ENCODE results near the gene DENND1B.
"Not testable (repeated sequence)": the region's sequence is repeated elsewhere in the genome, so short reads cannot be mapped to it uniquely, and the experiment has no call there.

DENND1B gene

GRCh38 chr1:197783510-197783948 is 8.2 kb upstream of the DENND1B start:
- no peak for DNase-seq (ENCODE audit: low spot score)

GRCh38 chr1:197782722-197783360 is 7.6 kb upstream of the DENND1B start:
- no peak for DNase-seq (ENCODE audit: low spot score)

DNA sequence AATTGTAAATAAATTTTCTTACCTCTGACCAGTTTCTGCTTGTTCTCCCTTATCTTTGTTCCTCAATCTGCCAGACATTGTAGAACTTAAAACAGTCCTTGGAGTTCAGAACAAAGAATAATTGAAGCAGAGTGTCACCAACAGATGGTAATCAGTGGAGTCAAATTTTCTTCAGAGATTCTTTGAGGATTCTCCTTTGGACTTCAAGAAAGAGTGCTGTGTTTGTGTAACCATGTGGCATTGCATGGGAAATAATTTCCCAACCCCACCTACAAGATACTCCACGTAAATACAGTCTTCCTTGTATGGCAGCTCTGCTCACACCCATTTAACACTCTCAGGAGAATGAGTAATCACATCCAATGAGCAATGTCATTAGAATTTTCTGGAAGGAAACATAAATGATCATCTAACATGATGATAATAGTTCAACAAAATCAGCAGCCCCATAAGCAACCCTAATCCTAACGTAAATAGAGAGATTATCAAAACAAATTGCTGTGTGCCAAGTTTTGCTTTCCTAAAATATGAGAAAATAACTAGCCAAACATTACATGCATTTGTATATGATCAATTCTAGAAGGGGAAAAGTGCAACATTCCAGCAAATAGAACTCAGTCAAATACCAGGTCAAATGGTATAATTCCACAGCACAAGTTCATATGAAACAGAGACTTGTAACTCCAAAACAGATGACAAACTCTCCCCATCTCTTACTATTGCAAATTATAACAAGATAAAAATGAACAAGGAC is 6.9 kb upstream of the DENND1B start:
- no peak for DNase-seq (ENCODE audit: low spot score)

GRCh38 chr1:197779921-197780320 is 4.6 kb upstream of the DENND1B start:
- no peak for DNase-seq (ENCODE audit: low spot score)

- DNase-seq (ENCODE audit: low spot score): no peak
Measured at GRCh38 chr1:197778366-197778945, 3.2 kb upstream of the DENND1B start.

DNA sequence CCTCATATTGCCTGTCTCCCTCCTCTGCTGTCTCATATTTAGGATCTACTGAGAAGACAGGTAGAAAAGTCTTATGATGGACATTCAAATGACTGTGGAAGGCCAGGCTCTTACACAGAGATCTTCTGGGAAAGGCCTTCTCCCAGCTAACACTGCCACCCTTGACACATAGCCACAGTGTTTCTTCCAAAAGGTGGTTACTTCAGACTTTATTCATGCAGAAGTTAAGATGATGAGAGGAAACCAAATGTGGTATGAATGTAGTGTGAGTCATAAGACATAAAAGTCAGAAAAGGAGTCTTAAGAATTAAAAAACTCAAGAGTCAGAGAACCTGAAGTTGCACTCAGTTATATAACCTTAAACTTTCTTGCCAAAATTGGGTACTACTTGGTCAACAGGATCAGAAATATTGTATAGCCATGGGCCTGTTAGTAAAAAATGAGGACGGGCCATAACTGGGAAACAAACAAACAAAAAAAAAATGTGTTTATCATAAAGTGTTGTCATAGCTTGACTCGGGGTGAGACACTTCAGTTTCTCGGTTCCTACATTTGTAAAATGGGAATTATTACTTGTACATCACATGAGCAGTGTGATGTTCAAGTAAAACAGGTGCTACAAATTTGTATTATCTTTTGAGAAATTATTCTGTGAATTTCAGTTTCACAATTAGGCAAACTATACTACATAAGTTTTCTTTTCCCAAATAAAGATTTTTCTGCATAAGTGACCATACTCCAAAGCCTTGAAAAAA is 1.2 kb upstream of the DENND1B start:
- no peak for DNase-seq (ENCODE audit: low spot score)

DNA sequence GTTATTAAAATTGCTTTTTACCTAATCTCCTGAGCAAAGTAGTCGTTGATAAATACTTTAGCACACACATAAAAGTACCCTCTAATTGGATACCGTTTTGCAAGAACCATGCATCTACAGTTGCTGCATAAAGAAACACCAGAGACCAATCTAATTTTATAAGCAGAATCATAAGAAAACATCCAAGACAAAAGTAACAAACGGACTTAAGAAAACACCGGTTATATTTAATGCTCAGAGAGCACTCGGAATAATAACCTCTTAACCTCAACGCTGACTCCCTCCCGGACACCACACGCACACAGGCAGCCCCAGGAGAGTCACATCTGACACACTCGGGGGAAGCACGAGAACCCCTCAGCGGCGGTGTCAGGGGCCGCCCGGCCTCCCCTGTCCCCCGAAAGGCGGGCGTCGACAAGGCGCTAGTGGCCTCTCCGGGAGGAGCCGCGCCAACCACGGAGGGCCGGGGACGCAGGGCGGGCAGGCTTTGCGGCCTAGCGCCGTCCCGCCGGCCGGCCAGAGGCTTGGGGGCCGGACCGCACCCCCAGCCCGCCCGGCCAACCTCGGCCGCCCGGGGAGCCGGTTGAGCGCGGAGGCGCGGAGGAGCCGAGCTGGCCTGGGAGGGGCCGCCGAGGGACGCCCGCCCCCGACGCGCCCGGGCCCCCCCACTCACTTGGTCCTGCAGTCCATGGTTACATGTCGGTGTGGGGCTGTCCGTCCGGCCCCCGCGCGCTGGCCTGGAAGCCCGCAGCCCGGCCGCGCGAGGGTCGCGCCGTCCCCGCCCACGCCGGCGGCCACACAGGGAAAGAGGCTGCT is 606 bp downstream of the DENND1B start:
- peak; percentile 72 for DNase-seq (ENCODE audit: low spot score)

- DNase-seq (ENCODE audit: low spot score): no peak
Measured at GRCh38 chr1:197773856-197774255, 1.4 kb downstream of the DENND1B start.

GRCh38 chr1:197771904-197772556 is 3.2 kb downstream of the DENND1B start:
- no peak for DNase-seq (ENCODE audit: low spot score)

GRCh38 chr1:197771386-197771785 is 3.9 kb downstream of the DENND1B start:
- DNase-seq (ENCODE audit: low spot score): no peak

- DNase-seq (ENCODE audit: low spot score): no peak
Measured at GRCh38 chr1:197770243-197770642, 5.0 kb downstream of the DENND1B start.

- no peak for DNase-seq (ENCODE audit: low spot score)
Measured at GRCh38 chr1:197769287-197769686, 6.0 kb downstream of the DENND1B start.

GRCh38 chr1:197768014-197768805 is 7.1 kb downstream of the DENND1B start:
- no peak for DNase-seq (ENCODE audit: low spot score)

DNA sequence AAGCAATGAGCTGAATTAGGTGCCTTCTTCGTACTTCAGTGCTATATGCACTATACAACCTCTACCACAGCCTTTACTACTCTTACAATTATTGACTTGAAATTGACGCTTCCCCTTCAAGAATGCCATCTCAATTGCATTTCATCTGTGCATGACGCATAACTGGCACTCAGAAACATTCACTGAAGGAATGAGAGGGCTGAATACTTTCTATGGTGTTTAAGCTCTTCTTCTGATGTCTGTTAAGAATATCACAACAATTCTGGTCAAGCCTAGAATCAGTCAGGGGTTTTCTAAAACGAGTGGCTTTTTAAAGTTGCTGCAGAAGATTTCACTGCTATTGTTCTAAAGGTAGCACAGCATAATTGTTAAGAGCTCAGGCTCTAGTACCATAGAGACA is 11.5 kb downstream of the DENND1B start:
- DNase-seq (ENCODE audit: low spot score): no peak

DNA sequence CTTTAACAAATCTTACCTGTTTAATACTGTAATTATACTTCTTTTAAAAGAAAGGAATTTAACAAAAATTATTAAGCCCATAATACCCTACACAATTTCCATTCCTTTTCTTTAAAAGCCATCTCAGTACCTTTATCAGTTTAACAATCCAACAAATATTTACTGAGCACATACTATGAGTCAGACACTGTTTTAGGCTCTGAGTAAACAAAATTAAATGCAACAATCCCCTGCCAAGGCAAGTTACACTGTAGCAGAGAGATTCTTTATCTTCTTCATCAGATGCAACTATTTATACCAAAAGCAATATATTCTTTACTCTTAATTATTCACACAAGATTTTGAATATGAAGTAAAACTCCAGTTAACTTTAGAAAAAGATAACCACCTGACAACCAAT is 12.0 kb downstream of the DENND1B start:
- DNase-seq (ENCODE audit: low spot score): no peak

DNA sequence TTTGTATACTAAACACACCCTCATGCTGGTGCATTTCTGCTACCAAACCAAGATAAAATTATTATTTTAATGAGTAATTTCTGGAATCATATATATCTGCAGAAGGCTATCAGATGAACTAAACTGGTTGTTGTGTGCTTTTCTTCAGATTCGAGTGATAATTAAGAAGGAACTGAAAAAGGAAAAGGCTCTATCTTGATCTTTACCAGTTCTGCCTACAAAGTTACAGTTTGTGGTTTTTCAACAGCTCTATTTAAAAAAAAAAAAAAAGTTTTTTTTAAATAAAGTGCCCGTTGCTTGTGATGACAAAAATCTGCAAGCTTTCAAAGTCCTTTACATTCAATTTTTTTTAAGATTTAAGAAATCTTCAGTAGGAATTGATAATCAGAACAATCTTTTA is 13.6 kb downstream of the DENND1B start:
- no peak for DNase-seq (ENCODE audit: low spot score)

- DNase-seq (ENCODE audit: low spot score): not testable (repeated sequence)
Measured at GRCh38 chr1:197755553-197755952, 19.7 kb downstream of the DENND1B start.

- DNase-seq (ENCODE audit: low spot score): not testable (repeated sequence)
Measured at GRCh38 chr1:197752652-197753164, 22.6 kb downstream of the DENND1B start.

GRCh38 chr1:197750366-197750765 is 24.9 kb downstream of the DENND1B start:
- DNase-seq (ENCODE audit: low spot score): no peak

GRCh38 chr1:197745911-197746310 is 29.4 kb downstream of the DENND1B start:
- DNase-seq (ENCODE audit: low spot score): no peak

Measured in ecto neural progenitor cell (in vitro differentiated cells).